Hepatocyte (in vitro differentiated cells): ENCODE measurements around the gene TMEM14A. TPM values are rescaled to one million over a fixed set of nuclear protein-coding genes. Genes with fewer than 3 reads are reported as not detected.

Source experiments
- DNase-seq: peaks from one replicate; pipeline ENCODE4 v3.0.0-alpha.2; 2016; ENCODE audit warnings: low spot score
- H2AFZ ChIP-seq: fragments of 200-600 bp; sonication (generic); 2 replicates; pipeline ENCODE4 v1.6.0; 2016; ENCODE audit warnings: antibody characterized with exemption, mild to moderate bottlenecking
- H3K27ac ChIP-seq: fragments of 200-600 bp; sonication (generic); 2 replicates; pipeline ENCODE4 v1.5.1; 2016; ENCODE audit warnings: mild to moderate bottlenecking
- H3K27me3 ChIP-seq: fragments of 200-600 bp; sonication (generic); 2 replicates; pipeline ENCODE4 v1.6.1; 2016
- H3K36me3 ChIP-seq: fragments of 200-600 bp; sonication (generic); replicated peaks from 2 replicates; pipeline ENCODE4 v1.5.1; 2016; ENCODE audit warnings: low read depth; ENCODE audit not compliant: insufficient read depth
- H3K4me1 ChIP-seq: fragments of 200-600 bp; sonication (generic); 2 replicates; pipeline ENCODE4 v1.5.1; 2016; ENCODE audit warnings: mild to moderate bottlenecking, moderate library complexity; ENCODE audit not compliant: insufficient read depth
- H3K4me2 ChIP-seq: fragments of 200-600 bp; sonication (generic); 2 replicates; pipeline ENCODE4 v1.6.0; 2016
- H3K4me3 ChIP-seq: fragments of 200-600 bp; sonication (generic); 2 replicates; pipeline ENCODE4 v1.5.1; 2016; ENCODE audit warnings: mild to moderate bottlenecking
- H3K79me2 ChIP-seq: fragments of 200-600 bp; sonication (generic); 2 replicates; pipeline ENCODE4 v1.6.0; 2017; ENCODE audit warnings: mild to moderate bottlenecking
- H3K9me2 ChIP-seq: fragments of 200-600 bp; sonication (generic); replicated peaks from 2 replicates; pipeline ENCODE4 v1.6.0; 2017; ENCODE audit warnings: mild to moderate bottlenecking; ENCODE audit not compliant: insufficient read depth
- H3K9me3 ChIP-seq: fragments of 200-600 bp; sonication (generic); 2 replicates; pipeline ENCODE4 v1.5.1; 2016; ENCODE audit warnings: low read depth, mild to moderate bottlenecking
- H4K20me1 ChIP-seq: fragments of 200-600 bp; sonication (generic); 2 replicates; pipeline ENCODE4 v1.6.0; 2016; ENCODE audit warnings: mild to moderate bottlenecking; ENCODE audit not compliant: insufficient read depth, poor library complexity, severe bottlenecking
- CTCF ChIP-seq: fragments of 200-600 bp; sonication (generic); IDR thresholded peaks from 2 replicates; pipeline ENCODE4 v1.5.1; 2016; ENCODE audit warnings: antibody characterized with exemption, mild to moderate bottlenecking; ENCODE audit not compliant: poor library complexity
- EZH2 ChIP-seq: fragments of 200-600 bp; sonication (generic); IDR thresholded peaks from 2 replicates; pipeline ENCODE4 v1.6.1; 2016; ENCODE audit warnings: antibody characterized with exemption, mild to moderate bottlenecking, borderline replicate concordance
- EZH2phosphoT487 ChIP-seq: fragments of 200-600 bp; sonication (generic); IDR thresholded peaks from one replicate; pipeline ENCODE4 v1.6.1; 2018; ENCODE audit warnings: antibody characterized with exemption, mild to moderate bottlenecking, low read depth, moderate library complexity; ENCODE audit not compliant: unreplicated experiment, severe bottlenecking
- WGBS: methylation state at CpG from one replicate; pipeline ENCODE4 v1.1.6; 2016; ENCODE audit warnings: low lambda C conversion rate; ENCODE audit errors: missing lambda C conversion rate; 5-methylcytosine and 5-hydroxymethylcytosine counted together
- polyA plus RNA-seq: library from polyadenylated mRNA; unstranded; fragments of >200 nt; fragmentation: Nextera tagmentation; extraction: Ambion mirVana; gene quantifications from 2 replicates; pipeline ENCODE4 v1.2.1, GENCODE V29; 2016
- total RNA-seq: library from RNA; depleted of rRNA; stranded (reverse); fragments of >200 nt; gene quantifications from 2 replicates; pipeline ENCODE4 v1.2.3, GENCODE V29; 2014

Gene TMEM14A
- total and polyA plus RNA-seq, 2 experiments from 2014 or later: 84.5 to 86.9 TPM

- no peak overlapping the region for H3K4me3 ChIP-seq
- TF ChIP-seq CTCF (no peak), EZH2 (no peak), EZH2phosphoT487 (no peak)
- no peak for DNase-seq
- no peak overlapping the region for H3K27ac ChIP-seq
- H3K4me1 ChIP-seq: no peaks in the 10 kb centered on the region
- no peaks in the 10 kb centered on the region for H3K9me3 ChIP-seq
- no peaks in the 10 kb centered on the region for H4K20me1 ChIP-seq
- no peaks in the 10 kb centered on the region for H3K79me2 ChIP-seq
- no peak overlapping the region for H2AFZ ChIP-seq
- H3K27me3 ChIP-seq: no peaks in the 10 kb centered on the region
- no peaks in the 10 kb centered on the region for H3K9me2 ChIP-seq
- WGBS: 89% methylated on average over 3 of the region's 3 CpGs
- H3K4me2 ChIP-seq: no peak overlapping the region
- no peaks in the 10 kb centered on the region for H3K36me3 ChIP-seq
These were observed 18.9 kb downstream of the TMEM14A start for GRCh38 chr6:52689857-52690256.

GRCh38 chr6:52691718-52692117 lies 20.8 kb downstream of the TMEM14A start:
- TF ChIP-seq CTCF (peak; percentile 26), EZH2phosphoT487 (no peak), EZH2 (no peak)
- no peaks in the 10 kb centered on the region for H3K36me3 ChIP-seq
- no peak overlapping the region for H3K27ac ChIP-seq
- no peaks in the 10 kb centered on the region for H3K9me3 ChIP-seq
- no peaks in the 10 kb centered on the region for H3K79me2 ChIP-seq
- H2AFZ ChIP-seq: no peak overlapping the region
- no peak overlapping the region for H3K4me3 ChIP-seq
- WGBS: 86% methylated on average over 2 of the region's 2 CpGs
- no peaks in the 10 kb centered on the region for H3K9me2 ChIP-seq
- no peaks in the 10 kb centered on the region for H4K20me1 ChIP-seq
- H3K27me3 ChIP-seq: no peaks in the 10 kb centered on the region
- H3K4me1 ChIP-seq: no peaks in the 10 kb centered on the region
- no peak for DNase-seq
- H3K4me2 ChIP-seq: no peak overlapping the region

- WGBS: 89% methylated on average over 4 of the region's 4 CpGs
- H3K27me3 ChIP-seq: no peaks in the 10 kb centered on the region
- H3K4me3 ChIP-seq: no peak overlapping the region
- H3K4me1 ChIP-seq: no peaks in the 10 kb centered on the region
- H3K9me2 ChIP-seq: no peaks in the 10 kb centered on the region
- no peaks in the 10 kb centered on the region for H4K20me1 ChIP-seq
- no peaks in the 10 kb centered on the region for H3K79me2 ChIP-seq
- H3K9me3 ChIP-seq: no peaks in the 10 kb centered on the region
- TF ChIP-seq EZH2phosphoT487 (no peak), EZH2 (no peak), CTCF (no peak)
- no peak for DNase-seq
- no peak overlapping the region for H3K27ac ChIP-seq
- no peaks in the 10 kb centered on the region for H3K36me3 ChIP-seq
- H2AFZ ChIP-seq: no peak overlapping the region
- no peak overlapping the region for H3K4me2 ChIP-seq
These were observed 22.9 kb downstream of the TMEM14A start for GRCh38 chr6:52693773-52694172.

GRCh38 chr6:52694404-52694803 lies 23.5 kb downstream of the TMEM14A start:
- no peaks in the 10 kb centered on the region for H3K36me3 ChIP-seq
- H3K4me3 ChIP-seq: no peak overlapping the region
- no peaks in the 10 kb centered on the region for H3K9me3 ChIP-seq
- no peak for DNase-seq
- H3K27me3 ChIP-seq: no peaks in the 10 kb centered on the region
- H3K4me1 ChIP-seq: no peaks in the 10 kb centered on the region
- 96% methylated on average over 2 of the region's 2 CpGs for WGBS
- no peaks in the 10 kb centered on the region for H3K9me2 ChIP-seq
- H4K20me1 ChIP-seq: no peaks in the 10 kb centered on the region
- H3K27ac ChIP-seq: no peak overlapping the region
- TF ChIP-seq EZH2: no peak
- no peak for TF ChIP-seq EZH2phosphoT487
- TF ChIP-seq CTCF: no peak
- no peak overlapping the region for H3K4me2 ChIP-seq
- H3K79me2 ChIP-seq: no peaks in the 10 kb centered on the region
- H2AFZ ChIP-seq: no peak overlapping the region
